KG1 (cell line): ENCODE measurements around the gene MAP3K20.
"Not testable (repeated sequence)": the region's sequence is repeated elsewhere in the genome, so short reads cannot be mapped to it uniquely, and the experiment has no call there.

Experiments used
- DNase-seq: peaks from one replicate; lab custom pipeline; 2025; lab: John Stamatoyannopoulos, UW

Gene MAP3K20

DNA sequence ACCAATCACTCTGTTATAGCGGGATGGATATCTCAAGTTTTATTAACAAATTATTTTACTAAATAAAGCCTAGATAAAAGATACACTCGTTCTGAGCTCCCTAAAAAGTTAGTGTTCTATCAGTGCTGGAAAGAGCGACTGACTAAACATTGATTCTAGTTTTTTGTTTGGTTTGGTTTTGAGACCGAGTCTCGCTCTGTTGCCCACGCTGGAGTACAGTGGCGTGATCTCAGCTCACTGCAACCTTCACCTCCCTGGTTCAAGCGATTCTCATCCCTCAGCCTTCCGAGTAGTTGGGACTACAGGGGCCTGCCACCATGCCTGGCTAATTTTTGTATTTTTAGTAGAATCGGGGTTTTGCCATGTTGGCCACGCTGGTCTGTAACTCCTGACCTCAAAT lies 205.2 kb downstream of the MAP3K20 start:
- DNase-seq: no peak

DNA sequence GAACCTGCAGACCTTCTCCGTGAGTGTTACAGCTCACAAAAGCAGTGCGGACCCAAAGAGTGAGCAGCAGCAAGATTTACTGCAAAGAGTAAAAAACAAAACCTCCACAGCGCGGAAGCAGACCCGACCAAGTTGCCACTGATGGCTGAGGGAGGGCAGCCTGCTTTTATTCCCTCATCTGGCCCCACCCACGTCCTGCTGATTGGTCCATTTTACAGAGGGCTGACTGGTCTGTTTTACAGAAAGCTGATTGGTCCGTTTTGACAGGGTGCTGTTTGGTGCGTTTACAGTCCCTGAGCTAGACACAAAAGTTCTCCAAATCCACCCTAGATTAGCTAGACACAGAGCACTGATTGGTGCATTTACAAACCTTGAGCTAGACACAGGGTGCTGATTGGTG lies 206.3 kb downstream of the MAP3K20 start:
- DNase-seq: not testable (repeated sequence)

DNA sequence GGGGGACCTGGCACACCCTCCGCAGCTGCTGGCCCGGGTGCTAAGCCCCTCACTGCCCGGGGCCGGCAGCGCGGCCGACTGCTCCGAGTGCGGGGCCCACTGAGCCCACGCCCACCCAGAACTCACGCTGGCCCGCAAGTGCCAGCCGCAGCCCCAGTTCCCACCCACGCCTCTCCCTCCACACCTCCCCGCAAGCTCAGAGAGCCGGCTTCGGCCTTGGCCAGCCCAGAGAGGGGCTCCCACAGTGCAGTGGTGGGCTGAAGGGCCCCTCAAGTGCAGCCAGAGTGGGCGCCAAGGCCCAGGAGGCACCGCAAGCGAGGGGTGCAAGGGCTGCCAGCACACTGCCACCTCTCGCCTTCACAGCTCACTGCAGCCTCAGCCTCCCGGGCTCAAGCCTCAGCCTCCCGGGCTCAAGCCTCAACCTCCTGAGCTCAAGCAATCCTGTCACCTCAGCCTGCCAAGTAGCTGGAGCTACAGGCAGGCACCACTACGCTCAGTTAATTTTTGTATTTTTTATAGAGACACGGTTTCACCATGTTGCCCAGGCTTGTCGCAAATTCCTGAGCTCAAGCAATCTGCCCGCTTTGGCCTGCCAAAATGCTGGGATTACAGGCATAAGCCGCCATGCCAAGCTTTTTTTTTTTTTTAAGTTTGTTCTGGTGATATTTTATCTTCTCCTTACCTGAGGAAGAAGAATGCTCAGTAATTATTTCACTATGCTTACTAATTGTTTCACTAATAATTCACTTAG lies 207.3 kb downstream of the MAP3K20 start:
- DNase-seq: no peak

DNA sequence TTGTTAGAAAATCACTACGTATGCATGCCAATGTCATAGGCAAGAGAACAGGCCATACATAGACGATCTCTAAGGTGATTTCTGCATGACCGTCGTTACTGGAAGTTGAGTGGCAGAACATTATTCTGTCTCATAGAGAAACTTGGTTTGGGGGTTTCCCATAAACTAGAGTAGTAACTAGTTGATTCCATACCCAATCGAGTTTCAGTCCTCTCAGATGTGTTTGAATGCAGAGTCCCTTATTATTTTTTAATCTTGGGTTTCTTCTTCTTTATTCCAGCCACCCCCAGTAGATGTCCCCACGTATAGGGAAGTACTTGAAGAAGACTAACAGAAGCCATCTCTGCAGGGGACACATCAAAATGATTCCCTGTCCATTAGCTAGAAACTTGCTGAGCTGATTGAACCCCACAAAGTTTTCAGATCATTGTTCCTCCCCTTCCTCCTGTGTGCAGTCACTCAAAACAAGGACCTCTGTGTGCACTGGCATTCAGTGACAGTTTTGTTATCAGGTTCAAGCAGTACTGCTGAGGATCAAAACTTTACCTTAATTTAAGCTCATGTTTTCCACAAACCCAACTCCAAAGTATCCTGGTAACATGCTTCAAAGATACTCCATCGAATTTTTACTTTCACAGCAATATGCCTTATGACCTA lies 210.6 kb downstream of the MAP3K20 start:
- DNase-seq: no peak

DNA sequence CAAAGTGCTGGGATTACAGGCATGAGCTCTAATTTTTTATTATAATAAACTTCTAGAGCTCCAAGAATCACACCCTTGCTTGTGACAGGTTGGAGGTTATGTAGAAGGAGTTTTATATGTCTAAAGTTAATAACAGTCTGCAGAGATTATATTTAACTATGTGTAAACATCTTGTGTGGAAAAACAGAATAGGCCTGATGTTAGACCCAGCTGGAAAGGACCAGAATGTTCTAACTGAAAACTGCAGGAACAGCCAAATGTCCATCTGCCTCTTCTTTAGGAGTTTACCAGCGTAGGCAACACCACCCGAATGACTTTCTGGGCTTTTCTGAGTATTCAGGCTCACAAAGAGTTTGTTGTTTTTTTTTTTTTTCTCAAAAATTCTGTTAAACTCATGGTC lies 211.9 kb downstream of the MAP3K20 start:
- no peak for DNase-seq

DNA sequence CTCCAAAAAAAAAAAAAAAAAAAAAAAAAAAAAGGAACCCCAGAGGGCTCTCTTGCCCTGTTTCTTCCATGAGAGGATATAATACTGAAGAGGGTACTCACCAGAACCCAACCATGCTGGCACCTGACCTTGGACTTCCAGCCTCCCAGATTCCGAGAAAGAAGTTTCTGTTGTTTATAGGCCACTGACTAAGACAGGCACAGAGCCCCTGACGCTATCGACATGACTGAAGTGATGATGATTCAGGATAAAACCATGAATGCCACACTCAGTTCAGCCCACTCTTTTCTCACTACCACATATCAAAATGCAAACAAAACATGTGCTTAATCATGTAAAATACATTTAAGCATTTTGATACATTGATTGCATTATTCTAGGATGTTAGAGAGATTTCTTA lies 212.9 kb downstream of the MAP3K20 start:
- DNase-seq: no peak

DNA sequence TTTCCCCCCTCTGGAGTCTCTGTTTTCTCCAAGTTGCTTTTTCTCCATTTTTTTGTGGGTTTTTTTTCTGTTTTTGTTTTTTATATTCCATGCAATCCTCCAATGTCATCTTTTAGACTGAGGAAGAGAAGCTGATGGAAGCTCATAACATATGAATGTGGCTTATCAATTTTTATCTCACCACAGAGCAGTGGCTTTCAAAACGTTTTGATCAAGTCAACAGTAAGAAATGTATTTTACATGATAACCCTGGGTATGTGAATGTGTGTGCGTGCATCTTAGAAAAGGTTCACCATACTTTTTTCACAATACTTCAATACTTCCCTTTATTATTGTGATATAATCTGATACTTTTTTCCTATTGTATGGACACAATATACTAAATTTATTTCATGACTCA lies 214.4 kb downstream of the MAP3K20 start:
- no peak for DNase-seq

DNA sequence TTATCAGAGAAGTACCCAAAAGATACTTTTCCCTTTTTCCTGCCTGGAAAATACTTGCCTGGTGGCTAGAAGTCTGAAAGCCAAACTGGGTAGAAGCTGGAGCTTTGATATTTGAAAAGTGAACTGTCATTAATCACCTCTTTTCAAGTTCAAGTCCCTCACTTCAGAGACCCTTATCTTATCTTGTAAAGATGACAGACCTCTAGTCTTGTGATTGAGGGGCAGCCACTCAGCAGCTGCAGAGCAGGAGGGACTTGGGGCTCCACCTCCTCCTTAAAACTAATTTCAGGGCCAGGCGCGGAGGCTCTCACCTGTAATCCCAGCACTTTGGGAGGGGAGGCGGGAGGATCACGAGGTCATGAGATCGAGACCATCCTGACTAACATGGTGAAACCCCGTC lies 214.9 kb downstream of the MAP3K20 start:
- DNase-seq: no peak

DNA sequence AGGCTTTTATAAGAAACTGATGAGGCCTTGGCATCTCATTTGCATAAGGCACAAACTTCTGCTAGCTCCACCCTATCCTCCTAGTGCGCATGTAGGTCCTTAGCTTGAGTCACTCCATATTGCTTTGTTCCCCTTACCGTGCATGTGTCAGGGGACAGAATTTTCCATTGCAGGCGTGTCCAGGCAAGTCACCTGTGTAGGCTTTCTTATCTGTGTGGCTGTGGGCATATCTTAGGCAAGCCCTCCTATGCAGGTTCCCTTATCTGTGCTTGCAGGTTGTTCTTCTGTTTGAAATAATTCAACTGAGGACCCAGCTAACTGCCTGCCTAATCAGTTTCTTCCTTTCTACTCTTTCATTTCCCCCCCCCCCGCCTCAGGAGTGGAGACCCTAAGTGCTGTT lies 215.8 kb downstream of the MAP3K20 start:
- no peak for DNase-seq

DNA sequence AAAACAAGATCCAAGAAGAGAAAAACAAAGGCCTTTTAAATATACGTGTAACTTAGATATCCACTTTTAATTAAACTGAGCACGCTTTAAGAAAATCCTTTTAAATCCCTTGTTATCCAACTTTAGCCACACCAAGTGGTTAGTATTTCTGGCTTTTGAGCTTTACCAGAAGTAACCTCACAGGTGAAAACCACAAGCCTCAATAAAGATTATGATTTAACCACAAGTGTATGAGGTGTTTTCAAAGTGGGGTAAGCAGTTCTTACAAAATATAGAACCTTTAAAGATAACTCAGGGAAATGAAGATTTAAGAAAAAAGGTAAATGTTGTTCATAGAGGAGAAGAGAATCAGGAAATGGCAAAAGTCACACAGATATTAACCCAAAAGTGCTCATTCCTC lies 220.6 kb downstream of the MAP3K20 start:
- DNase-seq: no peak

DNA sequence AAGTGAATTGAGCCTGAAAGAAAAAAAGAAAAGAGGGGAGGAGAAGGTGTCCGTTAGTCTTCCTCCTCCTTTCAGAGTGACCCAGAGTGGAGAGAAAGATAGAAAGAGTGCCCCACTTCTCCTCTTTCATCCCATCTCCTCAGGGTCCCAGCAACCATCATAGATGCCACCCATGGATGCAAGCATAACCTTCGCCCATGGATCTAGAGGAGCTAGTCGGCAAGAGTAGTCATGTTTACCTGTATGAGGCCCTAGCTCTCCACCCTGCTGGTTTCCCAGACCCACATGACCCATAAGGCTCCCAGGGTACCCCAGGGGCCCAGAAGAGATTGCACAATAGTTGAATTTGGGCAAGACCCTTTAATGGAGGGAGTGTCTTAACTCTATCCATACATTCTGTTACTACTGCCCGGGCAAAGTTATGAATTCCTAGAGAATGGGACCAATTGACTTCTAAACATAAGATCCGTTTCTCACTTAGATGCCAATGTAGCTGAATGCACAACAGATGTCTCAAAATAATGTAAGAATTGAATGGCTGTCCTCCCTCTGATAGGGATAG lies 223.0 kb downstream of the MAP3K20 start:
- DNase-seq: no peak

DNA sequence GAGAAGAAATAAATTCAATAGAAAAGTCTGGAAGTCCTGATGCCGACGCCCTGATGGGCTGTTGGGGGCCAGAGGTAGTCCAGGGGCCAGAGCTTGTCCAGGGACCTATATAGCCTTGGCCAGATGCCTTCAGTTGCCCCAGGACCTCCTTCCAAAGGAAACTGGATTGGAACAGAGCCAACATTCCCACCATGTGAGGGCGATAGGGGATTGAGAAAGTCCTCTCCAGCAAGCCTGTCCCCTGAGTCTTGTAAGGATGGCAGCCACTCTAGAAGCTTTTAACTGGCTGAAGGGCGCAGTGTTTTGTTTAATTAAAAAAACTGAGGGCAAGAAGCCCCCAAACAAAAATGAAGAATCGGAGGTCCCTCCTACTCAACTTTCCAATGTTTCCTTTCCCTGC lies 224.1 kb downstream of the MAP3K20 start:
- DNase-seq: no peak

DNA sequence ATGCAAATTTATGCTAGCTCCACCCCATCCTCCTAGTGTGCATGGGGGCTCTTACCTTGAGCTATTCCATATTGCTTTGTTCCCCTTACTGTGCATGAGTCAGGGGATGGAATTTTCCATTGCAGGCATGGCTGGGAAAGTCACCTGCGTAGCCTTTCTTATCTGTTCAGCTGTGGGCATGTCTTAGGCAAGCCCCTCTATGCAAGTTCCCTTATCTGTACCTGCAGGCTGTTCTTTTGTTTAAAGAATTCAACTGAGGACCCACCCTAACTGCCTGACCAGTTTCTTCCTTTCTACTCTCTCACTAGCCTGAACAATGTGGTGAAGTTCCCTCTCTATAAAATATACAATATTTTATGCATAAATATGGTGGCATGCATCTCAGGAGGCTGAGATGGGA lies 224.8 kb downstream of the MAP3K20 start:
- no peak for DNase-seq

DNA sequence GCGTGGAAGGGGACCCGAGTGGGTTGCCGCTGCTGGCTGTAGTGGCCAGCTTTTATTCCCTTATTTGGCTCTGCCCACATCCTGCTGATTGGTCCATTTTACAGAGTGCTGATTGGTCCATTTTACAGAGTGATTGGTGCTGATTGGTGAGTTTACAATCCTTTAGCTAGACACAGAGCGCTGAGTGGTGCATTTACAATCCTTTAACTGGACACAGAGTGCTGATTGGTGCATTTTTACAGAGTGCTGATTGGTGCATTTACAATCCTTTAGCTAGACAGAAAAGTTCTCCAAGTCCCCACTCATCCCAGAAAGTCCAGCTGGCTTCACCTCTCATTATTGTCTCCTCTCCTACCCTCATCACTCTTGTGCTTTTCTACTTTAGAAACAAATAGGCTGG lies 225.9 kb downstream of the MAP3K20 start:
- DNase-seq: not testable (repeated sequence)

DNA sequence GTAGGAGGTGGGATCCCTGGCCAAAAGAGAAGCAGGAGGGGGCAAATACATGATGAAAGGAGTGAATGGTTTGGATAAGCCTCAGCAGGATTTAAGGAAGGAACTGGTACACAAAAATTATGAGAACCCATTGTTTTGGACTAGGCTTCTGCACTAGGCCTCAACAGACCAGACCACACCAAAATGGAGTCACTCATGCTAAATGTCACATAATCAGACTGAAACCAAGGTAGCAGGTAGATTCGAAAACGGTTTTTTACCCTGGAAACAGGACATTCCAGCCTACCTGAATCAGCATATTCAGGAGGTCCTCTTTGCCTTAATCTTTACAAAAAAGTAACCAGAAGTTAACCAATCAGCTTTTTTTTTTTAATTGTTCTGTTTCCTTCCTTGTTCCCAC lies 229.7 kb downstream of the MAP3K20 start:
- no peak for DNase-seq

DNA sequence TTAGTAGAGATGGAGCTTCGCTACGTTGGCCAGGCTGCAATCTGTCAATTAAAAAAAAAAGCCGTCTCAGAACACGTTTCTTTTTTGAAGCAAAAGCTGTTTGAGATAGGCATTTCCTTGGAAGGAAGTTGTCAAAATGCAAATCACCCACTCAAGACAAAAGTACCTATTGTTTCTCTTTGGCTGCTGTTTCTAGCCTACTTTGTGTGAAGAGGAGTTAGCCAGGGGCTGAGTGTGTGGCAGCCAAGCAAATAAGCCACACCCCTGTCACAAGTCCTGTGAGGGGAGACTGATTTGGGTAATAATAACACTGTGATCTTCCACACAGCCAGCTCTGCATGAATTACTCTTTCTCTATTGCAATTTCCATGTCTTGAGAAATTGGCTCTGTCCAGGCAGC lies 231.6 kb downstream of the MAP3K20 start:
- no peak for DNase-seq

DNA sequence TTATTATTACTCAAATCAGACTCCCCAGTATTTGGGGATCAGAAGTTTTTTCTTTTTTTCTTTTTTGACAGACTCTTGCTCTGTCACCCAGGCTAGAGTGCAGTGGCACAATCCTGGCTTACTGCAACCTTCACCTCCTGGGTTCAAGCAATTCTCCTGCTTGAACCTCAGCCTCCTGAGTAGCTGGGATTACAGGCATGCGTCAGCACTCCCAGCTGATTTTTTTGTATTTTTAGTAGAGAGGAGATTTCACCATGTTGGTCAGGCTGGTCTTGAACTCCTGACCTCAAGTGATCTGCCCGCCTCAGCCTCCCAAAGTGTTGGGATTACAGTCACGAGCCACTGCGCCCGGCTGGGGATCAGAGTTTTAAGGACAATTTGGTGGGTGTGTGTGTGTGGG lies 233.7 kb downstream of the MAP3K20 start:
- DNase-seq: not testable (repeated sequence)

DNA sequence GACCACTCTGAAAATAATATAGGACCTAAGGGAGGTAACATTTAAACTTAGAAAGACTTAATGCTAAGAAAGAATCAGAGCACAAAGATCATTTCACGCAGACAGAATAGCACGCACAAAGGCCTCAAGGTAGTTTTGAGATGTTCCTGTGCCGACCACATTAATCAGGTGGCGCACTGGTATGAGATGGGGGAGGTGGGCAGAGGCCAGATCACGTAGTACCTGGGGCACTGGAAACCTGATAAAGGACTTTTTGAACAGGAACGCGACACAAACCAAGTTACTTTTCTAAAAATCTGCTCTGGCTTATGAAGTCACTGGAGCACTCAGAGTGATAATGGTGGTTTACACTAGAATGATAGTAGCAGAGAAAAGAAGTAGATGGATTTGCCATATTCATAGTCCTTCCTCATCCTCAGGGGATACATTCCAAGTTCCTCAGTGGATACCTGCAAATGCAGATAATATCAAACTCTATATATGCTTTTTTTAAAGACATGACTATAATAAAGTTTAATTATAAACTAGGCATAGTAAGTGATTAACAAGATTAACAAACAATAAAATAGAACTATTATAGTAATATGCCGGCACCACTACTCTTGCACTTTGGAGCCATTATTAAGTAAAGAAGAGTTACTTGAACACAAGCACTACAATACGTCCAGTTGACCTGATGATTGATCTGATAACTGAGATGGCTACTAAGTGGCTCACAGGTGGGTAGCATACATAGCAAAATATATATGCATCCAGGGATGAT lies 236.4 kb downstream of the MAP3K20 start:
- DNase-seq: no peak
